Stimulated activated naive B cell treated with anti-CD40 and anti-IgM and Interleukin-4, amounts not matched to agents 10 μg/mL and 1 μg/mL and 100 μg/mL, for 72 hours (primary cell): Measurements from ENCODE around the gene TECR.
"Not testable (repeated sequence)": the region's sequence is repeated elsewhere in the genome, so short reads cannot be mapped to it uniquely, and the experiment has no call there.

ENCODE experiments used
- ATAC-seq, 2 donors: fragments of 150-1000 bp; cut with Tn5 transposase; replicated peaks; 2 replicates each; pipeline ENCODE4 v1.10.0; 2021; ENCODE audit warnings: moderate library complexity in 1 of 2
- DNase-seq: peaks from one replicate; pipeline ENCODE4 v3.0.0; 2021
- H3K27ac Mint-ChIP-seq: one replicate; pipeline ENCODE4 v1.8.0; 2022; ENCODE audit warnings: mild to moderate bottlenecking, mixed read lengths
- H3K27me3 Mint-ChIP-seq, 2 donors: one replicate each; pipeline ENCODE4 v1.8.0; 2022; ENCODE audit warnings: mixed read lengths in 2 of 2
- H3K36me3 Mint-ChIP-seq, 2 donors: one replicate each; pipeline ENCODE4 v1.8.0; 2022; ENCODE audit warnings: mixed read lengths in 2 of 2, mild to moderate bottlenecking in 1 of 2
- H3K4me1 Mint-ChIP-seq, 2 donors: one replicate each; pipeline ENCODE4 v1.8.0; 2022; ENCODE audit warnings: mixed read lengths in 2 of 2, mild to moderate bottlenecking in 1 of 2
- H3K4me3 Mint-ChIP-seq, 2 donors: one replicate each; pipeline ENCODE4 v1.8.0; 2022; ENCODE audit warnings: mild to moderate bottlenecking in 2 of 2, mixed read lengths in 2 of 2, moderate library complexity in 1 of 2
- H3K9me3 Mint-ChIP-seq, 2 donors: one replicate each; pipeline ENCODE4 v1.8.0; 2022; ENCODE audit warnings: mixed read lengths in 2 of 2, mild to moderate bottlenecking in 1 of 2

TECR gene

GRCh38 chr19:14497228-14497921, 32.0 kb upstream of the TECR start:
- Mint-ChIP-seq H3K27me3 (peaks cover 4 to 5% of the 10 kb centered on the region in 2 donors), H3K4me3 (peak overlapping the region in 1 of 2 donors; percentile 83), H3K36me3 (peaks cover 0 to 4% of the 10 kb centered on the region in 2 donors), H3K4me1 (peaks cover 10 to 11% of the 10 kb centered on the region in 2 donors), H3K27ac (no peak overlapping the region), H3K9me3 (no peaks in the 10 kb centered on the region)
- no peak for ATAC-seq
- no peak for DNase-seq

GRCh38 chr19:14502334-14503092, 26.9 kb upstream of the TECR start:
- H3K9me3 Mint-ChIP-seq, result no peaks in the 10 kb centered on the region
- peaks cover 6 to 8% of the 10 kb centered on the region in 2 donors for H3K4me1 Mint-ChIP-seq
- DNase-seq, result no peak
- H3K36me3 Mint-ChIP-seq, result no peaks in the 10 kb centered on the region
- ATAC-seq, result no peak
- H3K27ac Mint-ChIP-seq, result no peak overlapping the region
- H3K27me3 Mint-ChIP-seq, result peaks cover 8 to 14% of the 10 kb centered on the region in 2 donors
- no peak overlapping the region for H3K4me3 Mint-ChIP-seq

GRCh38 chr19:14503285-14503684, 26.1 kb upstream of the TECR start:
- H3K4me3 Mint-ChIP-seq, result no peak overlapping the region
- H3K9me3 Mint-ChIP-seq, result no peaks in the 10 kb centered on the region
- DNase-seq, result no peak
- H3K36me3 Mint-ChIP-seq, result no peaks in the 10 kb centered on the region
- H3K27me3 Mint-ChIP-seq, result peaks cover 6 to 13% of the 10 kb centered on the region in 2 donors
- H3K27ac Mint-ChIP-seq, result no peak overlapping the region
- ATAC-seq, result no peak
- H3K4me1 Mint-ChIP-seq, result peaks cover 6 to 7% of the 10 kb centered on the region in 2 donors

GRCh38 chr19:14504575-14504974, 24.8 kb upstream of the TECR start:
- not testable (repeated sequence) for H3K4me1 Mint-ChIP-seq, H3K9me3 Mint-ChIP-seq, H3K36me3 Mint-ChIP-seq, H3K4me3 Mint-ChIP-seq, ATAC-seq, DNase-seq
- peak overlapping the region; percentile 37 for H3K27ac Mint-ChIP-seq
- H3K27me3 Mint-ChIP-seq, result peaks cover 6 to 13% of the 10 kb centered on the region in 2 donors

- Mint-ChIP-seq H3K27me3 (peaks cover 6 to 13% of the 10 kb centered on the region in 2 donors), H3K36me3 (no peaks in the 10 kb centered on the region), H3K27ac (no peak overlapping the region), H3K9me3 (no peaks in the 10 kb centered on the region), H3K4me3 (peak overlapping the region in 1 of 2 donors; percentile 45), H3K4me1 (peaks cover 6 to 7% of the 10 kb centered on the region in 2 donors)
- DNase-seq (peak; percentile 52), ATAC-seq (peak; percentile 83 to 86)
Observed at GRCh38 chr19:14505488-14506239, 23.7 kb upstream of the TECR start.

- Mint-ChIP-seq H3K27ac (no peak overlapping the region), H3K4me3 (no peak overlapping the region), H3K4me1 (peaks cover 6 to 7% of the 10 kb centered on the region in 2 donors), H3K36me3 (peaks cover 0 to 3% of the 10 kb centered on the region in 2 donors), H3K27me3 (peaks cover 6 to 13% of the 10 kb centered on the region in 2 donors), H3K9me3 (no peaks in the 10 kb centered on the region)
- DNase-seq (no peak), ATAC-seq (no peak)
Observed at GRCh38 chr19:14507704-14508542, 21.5 kb upstream of the TECR start.

GRCh38 chr19:14510311-14511228, 18.8 kb upstream of the TECR start:
- no peaks in the 10 kb centered on the region for H3K27me3 Mint-ChIP-seq
- no peaks in the 10 kb centered on the region for H3K9me3 Mint-ChIP-seq
- DNase-seq (no peak), ATAC-seq (no peak)
- H3K4me3 Mint-ChIP-seq, result no peak overlapping the region
- peak overlapping the region; percentile 67 for H3K27ac Mint-ChIP-seq
- peaks cover 15 to 28% of the 10 kb centered on the region in 2 donors for H3K4me1 Mint-ChIP-seq
- peaks cover 13 to 24% of the 10 kb centered on the region in 2 donors for H3K36me3 Mint-ChIP-seq

- Mint-ChIP-seq H3K4me1 (peaks cover 19 to 33% of the 10 kb centered on the region in 2 donors), H3K27me3 (no peaks in the 10 kb centered on the region), H3K36me3 (peaks cover 19 to 30% of the 10 kb centered on the region in 2 donors), H3K27ac (no peak overlapping the region), H3K4me3 (no peak overlapping the region), H3K9me3 (no peaks in the 10 kb centered on the region)
- no peak for ATAC-seq
- no peak for DNase-seq
Observed at GRCh38 chr19:14511229-14511593, 18.2 kb upstream of the TECR start.

GRCh38 chr19:14512406-14512961, 16.9 kb upstream of the TECR start:
- no peak overlapping the region for H3K4me3 Mint-ChIP-seq
- DNase-seq (no peak), ATAC-seq (no peak)
- H3K27me3 Mint-ChIP-seq, result no peaks in the 10 kb centered on the region
- H3K27ac Mint-ChIP-seq, result no peak overlapping the region
- peaks cover 26 to 41% of the 10 kb centered on the region in 2 donors for H3K36me3 Mint-ChIP-seq
- H3K4me1 Mint-ChIP-seq, result peaks cover 26 to 43% of the 10 kb centered on the region in 2 donors
- no peaks in the 10 kb centered on the region for H3K9me3 Mint-ChIP-seq

GRCh38 chr19:14514215-14514863, 15.1 kb upstream of the TECR start:
- Mint-ChIP-seq H3K4me1 (peaks cover 27 to 52% of the 10 kb centered on the region in 2 donors), H3K36me3 (peaks cover 30 to 45% of the 10 kb centered on the region in 2 donors), H3K9me3 (no peaks in the 10 kb centered on the region), H3K4me3 (peak overlapping the region; percentile 5 to 49), H3K27ac (peak overlapping the region; percentile 81), H3K27me3 (no peaks in the 10 kb centered on the region)
- no peak for ATAC-seq
- DNase-seq, result no peak

GRCh38 chr19:14515501-14516047, 13.8 kb upstream of the TECR start:
- peak overlapping the region; percentile 94 to 95 for H3K4me3 Mint-ChIP-seq
- no peaks in the 10 kb centered on the region for H3K27me3 Mint-ChIP-seq
- H3K9me3 Mint-ChIP-seq, result no peaks in the 10 kb centered on the region
- DNase-seq, result no peak
- no peak for ATAC-seq
- H3K36me3 Mint-ChIP-seq, result peaks cover 30 to 45% of the 10 kb centered on the region in 2 donors
- peaks cover 32 to 59% of the 10 kb centered on the region in 2 donors for H3K4me1 Mint-ChIP-seq
- H3K27ac Mint-ChIP-seq, result peak overlapping the region; percentile 81

- H3K27me3 Mint-ChIP-seq, result no peaks in the 10 kb centered on the region
- peak overlapping the region; percentile 31 for H3K27ac Mint-ChIP-seq
- H3K9me3 Mint-ChIP-seq, result no peaks in the 10 kb centered on the region
- peaks cover 30 to 45% of the 10 kb centered on the region in 2 donors for H3K36me3 Mint-ChIP-seq
- peak overlapping the region; percentile 94 to 95 for H3K4me3 Mint-ChIP-seq
- peaks cover 32 to 59% of the 10 kb centered on the region in 2 donors for H3K4me1 Mint-ChIP-seq
- no peak for DNase-seq
- no peak for ATAC-seq
Observed at GRCh38 chr19:14516048-14516534, 13.3 kb upstream of the TECR start.
